MM.1S (cell line): ENCODE data around the gene UGT1A5.

Experiments
- DNase-seq: peaks from one replicate; pipeline ENCODE4 v3.0.0-alpha.2; 2015
- H2AFZ ChIP-seq: fragments of 300-600 bp; sonication (generic); 2 replicates; pipeline ENCODE4 v1.6.0; 2016; ENCODE audit warnings: antibody characterized with exemption, low read length
- H3F3A ChIP-seq: fragments of 300-600 bp; sonication (generic); 2 replicates; pipeline ENCODE4 v1.6.1; 2016; ENCODE audit warnings: mild to moderate bottlenecking, antibody characterized with exemption, low read length, moderate library complexity, mixed read lengths; ENCODE audit not compliant: insufficient read depth
- H3K27ac ChIP-seq: fragments of 300-600 bp; sonication (generic); 2 replicates; pipeline ENCODE4 v1.5.1; 2016; ENCODE audit warnings: mild to moderate bottlenecking, low read length
- H3K27me3 ChIP-seq: fragments of 300-600 bp; sonication (generic); replicated peaks from 2 replicates; pipeline ENCODE4 v1.6.0; 2016; ENCODE audit warnings: low read length; ENCODE audit not compliant: insufficient read depth
- H3K36me3 ChIP-seq: fragments of 300-600 bp; sonication (generic); replicated peaks from 2 replicates; pipeline ENCODE4 v1.6.1; 2016; ENCODE audit warnings: mild to moderate bottlenecking, low read length, mixed read lengths; ENCODE audit not compliant: insufficient read depth
- H3K4me1 ChIP-seq: fragments of 300-600 bp; sonication (generic); 2 replicates; pipeline ENCODE4 v1.6.1; 2016; ENCODE audit warnings: low read length, mixed read lengths
- H3K4me2 ChIP-seq: fragments of 300-600 bp; sonication (generic); 2 replicates; pipeline ENCODE4 v1.6.0; 2016; ENCODE audit warnings: low read depth, low read length
- H3K4me3 ChIP-seq: fragments of 300-600 bp; sonication (generic); 2 replicates; pipeline ENCODE4 v1.5.1; 2016; ENCODE audit warnings: low read length, mixed read lengths
- H3K79me2 ChIP-seq: fragments of 300-600 bp; sonication (generic); 2 replicates; pipeline ENCODE4 v1.6.1; 2016; ENCODE audit warnings: mixed run types, low read length, mixed read lengths
- H3K9ac ChIP-seq: fragments of 300-600 bp; sonication (generic); 2 replicates; pipeline ENCODE4 v1.6.1; 2016; ENCODE audit warnings: low read length, mixed read lengths
- H3K9me2 ChIP-seq: fragments of 300-600 bp; sonication (generic); replicated peaks from 2 replicates; pipeline ENCODE4 v1.6.1; 2016; ENCODE audit warnings: mild to moderate bottlenecking, low read length, mixed read lengths; ENCODE audit not compliant: insufficient read depth
- H3K9me3 ChIP-seq: fragments of 300-600 bp; sonication (generic); replicated peaks from 2 replicates; pipeline ENCODE4 v1.6.1; 2016; ENCODE audit warnings: mild to moderate bottlenecking, low read length, mixed read lengths; ENCODE audit not compliant: insufficient read depth
- H4K20me1 ChIP-seq: fragments of 300-600 bp; sonication (generic); 2 replicates; pipeline ENCODE4 v1.6.1; 2016; ENCODE audit warnings: mild to moderate bottlenecking, low read length, moderate library complexity, mixed read lengths; ENCODE audit not compliant: insufficient read depth
- CTCF ChIP-seq: fragments of 300-600 bp; sonication (generic); IDR thresholded peaks from 2 replicates; pipeline ENCODE4 v1.5.1; 2016; ENCODE audit warnings: antibody characterized with exemption, low read length, mixed read lengths
- EZH2 ChIP-seq: fragments of 300-600 bp; sonication (generic); optimal IDR thresholded peaks from 2 replicates; pipeline ENCODE3; 2017; ENCODE audit warnings: low read depth, mild to moderate bottlenecking, antibody characterized with exemption, low read length, mixed read lengths
- EZH2phosphoT487 ChIP-seq: fragments of 300-600 bp; sonication (generic); IDR thresholded peaks from 2 replicates; pipeline ENCODE4 v1.6.1; 2018; ENCODE audit warnings: antibody characterized with exemption, low read length

Gene UGT1A5

GRCh38 chr2:233689031-233689430 lies 23.7 kb upstream of the UGT1A5 start:
- Histone ChIP-seq H3K27me3 (no peaks in the 10 kb centered on the region), H4K20me1 (no peaks in the 10 kb centered on the region), H2AFZ (no peak overlapping the region), H3K9me2 (no peaks in the 10 kb centered on the region), H3F3A (no peaks in the 10 kb centered on the region), H3K36me3 (no peaks in the 10 kb centered on the region), H3K4me3 (no peak overlapping the region), H3K79me2 (no peaks in the 10 kb centered on the region), H3K4me2 (no peak overlapping the region), H3K27ac (no peak overlapping the region), H3K9me3 (no peaks in the 10 kb centered on the region), H3K4me1 (no peaks in the 10 kb centered on the region), H3K9ac (no peak overlapping the region)
- TF ChIP-seq EZH2phosphoT487 (no peak), EZH2 (no peak), CTCF (no peak)
- DNase-seq, result no peak

- H2AFZ ChIP-seq, result no peak overlapping the region
- H3K4me2 ChIP-seq, result no peak overlapping the region
- H4K20me1 ChIP-seq, result no peaks in the 10 kb centered on the region
- DNase-seq, result no peak
- H3K27ac ChIP-seq, result no peak overlapping the region
- H3K4me1 ChIP-seq, result no peaks in the 10 kb centered on the region
- no peaks in the 10 kb centered on the region for H3K9me2 ChIP-seq
- TF ChIP-seq CTCF (no peak), EZH2 (no peak), EZH2phosphoT487 (no peak)
- no peaks in the 10 kb centered on the region for H3K27me3 ChIP-seq
- no peaks in the 10 kb centered on the region for H3F3A ChIP-seq
- H3K36me3 ChIP-seq, result no peaks in the 10 kb centered on the region
- no peak overlapping the region for H3K9ac ChIP-seq
- no peaks in the 10 kb centered on the region for H3K79me2 ChIP-seq
- H3K9me3 ChIP-seq, result no peaks in the 10 kb centered on the region
- no peak overlapping the region for H3K4me3 ChIP-seq
These were observed 23.2 kb upstream of the UGT1A5 start for GRCh38 chr2:233689501-233689900.

GRCh38 chr2:233690444-233690843 lies 22.3 kb upstream of the UGT1A5 start:
- no peaks in the 10 kb centered on the region for H3K4me1 ChIP-seq
- H3F3A ChIP-seq, result no peaks in the 10 kb centered on the region
- DNase-seq, result no peak

More at GRCh38 chr2:233690444-233690843, 22.3 kb upstream of the UGT1A5 start:
- Histone ChIP-seq H3K9ac (no peak overlapping the region), H3K79me2 (no peaks in the 10 kb centered on the region), H3K27me3 (no peaks in the 10 kb centered on the region), H3K9me3 (no peaks in the 10 kb centered on the region), H3K36me3 (no peaks in the 10 kb centered on the region), H3K4me3 (no peak overlapping the region), H3K9me2 (no peaks in the 10 kb centered on the region), H3K27ac (no peak overlapping the region), H4K20me1 (no peaks in the 10 kb centered on the region), H2AFZ (no peak overlapping the region), H3K4me2 (no peak overlapping the region)
- TF ChIP-seq EZH2phosphoT487 (no peak), CTCF (no peak), EZH2 (no peak)
